Glutamatergic neuron (in vitro differentiated cells): ENCODE data around the gene YEATS2. TPM values are rescaled to one million over a fixed set of nuclear protein-coding genes. Genes with fewer than 3 reads are reported as not detected.
"Not testable (repeated sequence)": the region's sequence is repeated elsewhere in the genome, so short reads cannot be mapped to it uniquely, and the experiment has no call there.

Experiments used
- DNase-seq: peaks from one replicate; pipeline ENCODE4 v3.0.0; 2022
- H3K27ac Mint-ChIP-seq: one replicate; pipeline ENCODE4 v1.8.0; 2020; ENCODE audit warnings: mild to moderate bottlenecking, mixed read lengths, inconsistent platforms; ENCODE audit not compliant: unreplicated experiment
- H3K27me3 Mint-ChIP-seq: one replicate; pipeline ENCODE4 v1.8.0; 2020; ENCODE audit warnings: mild to moderate bottlenecking, moderate library complexity, mixed read lengths, inconsistent platforms; ENCODE audit not compliant: unreplicated experiment
- H3K36me3 Mint-ChIP-seq: one replicate; pipeline ENCODE4 v1.8.0; 2020; ENCODE audit warnings: mild to moderate bottlenecking, mixed read lengths, inconsistent platforms; ENCODE audit not compliant: unreplicated experiment
- H3K4me1 Mint-ChIP-seq: one replicate; pipeline ENCODE4 v1.8.0; 2020; ENCODE audit warnings: mild to moderate bottlenecking, low read depth, mixed read lengths, inconsistent platforms; ENCODE audit not compliant: unreplicated experiment
- H3K4me3 Mint-ChIP-seq: one replicate; pipeline ENCODE4 v1.8.0; 2020; ENCODE audit warnings: mild to moderate bottlenecking, mixed read lengths, inconsistent platforms; ENCODE audit not compliant: unreplicated experiment
- H3K9me3 Mint-ChIP-seq: one replicate; pipeline ENCODE4 v1.8.0; 2020; ENCODE audit warnings: mild to moderate bottlenecking, moderate library complexity, mixed read lengths, inconsistent platforms; ENCODE audit not compliant: unreplicated experiment
- total RNA-seq: library from RNA; stranded (reverse); fragmentation: NEBNext Ultra II Directional; extraction: Animal tissue kit (Norgen Biotek cat#: 25700); gene quantifications from one replicate; pipeline ENCODE4 v1.2.1, GENCODE V29; 2021; ENCODE audit not compliant: unreplicated experiment
- TF ChIP-seq, protein P1 (sequence below): fragments of 200-600 bp; sonication (generic); IDR thresholded peaks from one replicate; pipeline ENCODE4 v1.5.0; 2021; ENCODE audit not compliant: partially characterized antibody, unreplicated experiment

YEATS2 gene
- total RNA-seq, 1 donor from 2014 or later, result 56.1 TPM

DNA sequence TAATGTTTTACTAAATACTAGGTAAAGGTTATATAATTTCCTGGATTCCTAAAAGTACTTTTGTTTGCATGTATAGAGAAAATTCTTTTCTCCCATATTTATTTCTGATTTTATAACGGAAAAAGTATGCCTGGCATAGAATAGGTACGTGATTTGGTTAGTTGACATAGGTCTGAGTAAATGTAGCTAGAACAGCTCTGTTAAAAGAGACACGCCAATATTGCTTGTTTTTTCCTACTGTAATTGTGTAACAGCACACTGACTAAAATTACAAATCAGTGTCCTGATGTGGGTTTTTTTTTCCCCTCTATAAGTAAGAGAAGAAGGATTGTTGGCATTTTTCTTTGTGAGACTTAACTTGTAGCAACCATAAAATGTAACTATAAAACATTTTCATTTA is 35.5 kb upstream of the YEATS2 start:
- no peak for DNase-seq
- Mint-ChIP-seq H3K27ac (no peak overlapping the region), H3K4me3 (no peak overlapping the region), H3K9me3 (no peaks in the 10 kb centered on the region), H3K27me3 (peaks cover 2% of the 10 kb centered on the region), H3K4me1 (peaks cover 2% of the 10 kb centered on the region), H3K36me3 (peaks cover 13% of the 10 kb centered on the region)
- TF ChIP-seq, protein P1, sequence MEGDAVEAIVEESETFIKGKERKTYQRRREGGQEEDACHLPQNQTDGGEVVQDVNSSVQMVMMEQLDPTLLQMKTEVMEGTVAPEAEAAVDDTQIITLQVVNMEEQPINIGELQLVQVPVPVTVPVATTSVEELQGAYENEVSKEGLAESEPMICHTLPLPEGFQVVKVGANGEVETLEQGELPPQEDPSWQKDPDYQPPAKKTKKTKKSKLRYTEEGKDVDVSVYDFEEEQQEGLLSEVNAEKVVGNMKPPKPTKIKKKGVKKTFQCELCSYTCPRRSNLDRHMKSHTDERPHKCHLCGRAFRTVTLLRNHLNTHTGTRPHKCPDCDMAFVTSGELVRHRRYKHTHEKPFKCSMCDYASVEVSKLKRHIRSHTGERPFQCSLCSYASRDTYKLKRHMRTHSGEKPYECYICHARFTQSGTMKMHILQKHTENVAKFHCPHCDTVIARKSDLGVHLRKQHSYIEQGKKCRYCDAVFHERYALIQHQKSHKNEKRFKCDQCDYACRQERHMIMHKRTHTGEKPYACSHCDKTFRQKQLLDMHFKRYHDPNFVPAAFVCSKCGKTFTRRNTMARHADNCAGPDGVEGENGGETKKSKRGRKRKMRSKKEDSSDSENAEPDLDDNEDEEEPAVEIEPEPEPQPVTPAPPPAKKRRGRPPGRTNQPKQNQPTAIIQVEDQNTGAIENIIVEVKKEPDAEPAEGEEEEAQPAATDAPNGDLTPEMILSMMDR, result no peak

DNA sequence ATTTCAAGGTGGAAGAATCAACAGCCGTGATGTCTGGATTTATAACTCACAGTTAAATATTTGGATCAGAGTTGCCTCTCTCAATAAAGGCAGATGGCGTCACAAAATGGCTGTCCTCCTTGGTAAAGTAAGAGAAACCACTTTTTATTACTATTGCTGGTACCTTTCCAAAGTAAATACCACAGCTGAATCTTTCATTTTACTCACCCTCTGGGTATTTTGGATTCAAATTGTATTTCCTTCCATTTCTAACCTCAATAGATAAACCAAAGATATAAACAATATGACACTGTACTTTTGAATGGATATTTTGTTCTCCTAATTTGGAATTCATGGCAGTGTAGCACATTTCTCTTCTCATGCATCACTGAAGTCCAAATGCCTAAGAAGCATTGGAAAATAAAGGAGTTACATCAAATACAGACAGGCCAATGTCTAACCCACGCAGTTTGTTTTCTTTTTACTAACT is 32.6 kb upstream of the YEATS2 start:
- no peak overlapping the region for H3K27ac Mint-ChIP-seq
- no peak for DNase-seq

DNA sequence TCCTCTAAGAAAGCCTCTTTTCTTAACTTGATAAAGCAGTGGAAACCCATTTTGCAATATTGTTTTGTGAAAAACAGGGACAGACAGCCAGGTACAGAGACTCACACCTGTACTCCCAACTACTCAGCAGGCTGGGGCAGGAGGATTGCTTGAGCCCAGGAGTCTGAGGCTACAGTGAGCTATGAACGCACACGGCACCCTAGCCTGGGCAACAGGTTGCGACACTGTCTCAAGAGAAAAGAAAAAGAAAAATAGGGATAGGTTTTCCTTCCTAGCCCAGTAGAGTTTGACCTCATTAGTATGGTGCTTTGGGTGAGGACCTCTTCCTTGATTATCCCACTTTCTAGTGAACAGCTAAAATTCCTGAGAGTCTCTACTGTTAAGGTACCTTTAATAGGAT is 17.5 kb upstream of the YEATS2 start:
- H3K36me3 Mint-ChIP-seq, result no peaks in the 10 kb centered on the region
- no peaks in the 10 kb centered on the region for H3K27me3 Mint-ChIP-seq
- H3K4me3 Mint-ChIP-seq, result no peak overlapping the region
- H3K4me1 Mint-ChIP-seq, result no peaks in the 10 kb centered on the region
- H3K27ac Mint-ChIP-seq, result no peak overlapping the region
- H3K9me3 Mint-ChIP-seq, result peaks cover 1% of the 10 kb centered on the region
- TF ChIP-seq, protein P1, result no peak
- no peak for DNase-seq

More for the DNA sequence above, 32.6 kb upstream of the YEATS2 start:
- Mint-ChIP-seq H3K27me3 (peaks cover 2% of the 10 kb centered on the region), H3K4me1 (peaks cover 2% of the 10 kb centered on the region), H3K36me3 (peaks cover 12% of the 10 kb centered on the region), H3K4me3 (no peak overlapping the region), H3K9me3 (no peaks in the 10 kb centered on the region)
- TF ChIP-seq, protein P1, result no peak

DNA sequence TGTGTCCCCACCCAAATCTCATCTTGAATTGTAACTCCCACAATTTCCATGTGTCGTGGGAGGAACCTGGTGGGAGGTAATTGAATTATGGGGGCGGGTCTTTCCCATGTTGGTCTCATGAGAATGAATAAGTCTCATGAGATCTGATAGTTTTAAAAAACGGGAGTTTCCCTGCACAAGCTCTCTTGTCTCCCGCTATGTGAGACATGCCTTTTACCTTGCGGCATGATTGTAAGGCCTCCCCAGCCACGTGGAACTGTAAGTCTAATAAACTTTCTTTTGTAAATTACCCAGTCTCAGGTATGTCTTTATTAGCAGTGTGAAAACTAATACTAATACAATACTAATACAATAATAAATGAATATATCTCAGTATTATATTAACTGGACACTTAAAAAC is 9.9 kb upstream of the YEATS2 start:
- no peaks in the 10 kb centered on the region for H3K4me1 Mint-ChIP-seq
- H3K9me3 Mint-ChIP-seq, result no peaks in the 10 kb centered on the region
- TF ChIP-seq, protein P1, result no peak
- no peak overlapping the region for H3K4me3 Mint-ChIP-seq
- no peak overlapping the region for H3K27ac Mint-ChIP-seq
- H3K36me3 Mint-ChIP-seq, result no peaks in the 10 kb centered on the region
- no peaks in the 10 kb centered on the region for H3K27me3 Mint-ChIP-seq
- no peak for DNase-seq

DNA sequence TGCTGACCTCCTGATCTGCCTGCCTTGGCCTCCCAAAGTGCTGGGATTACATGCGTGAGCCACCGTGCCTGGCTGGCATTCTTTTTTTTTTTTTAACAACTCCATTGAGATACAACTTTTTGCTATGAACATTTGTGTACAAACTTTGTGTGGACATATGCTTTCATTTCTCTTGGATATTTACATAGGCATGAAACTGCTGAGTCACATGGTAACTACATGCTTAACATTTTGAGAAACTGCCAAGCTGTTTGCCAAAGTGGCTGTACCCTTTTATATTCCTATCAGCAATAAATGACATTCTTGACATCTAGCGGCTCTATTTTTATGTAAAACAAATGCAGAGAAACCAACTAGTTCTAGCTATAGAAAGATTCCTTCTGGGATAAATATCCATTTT is 8.7 kb upstream of the YEATS2 start:
- Mint-ChIP-seq H3K4me1 (no peaks in the 10 kb centered on the region), H3K9me3 (no peaks in the 10 kb centered on the region), H3K27me3 (no peaks in the 10 kb centered on the region), H3K36me3 (no peaks in the 10 kb centered on the region), H3K27ac (no peak overlapping the region), H3K4me3 (no peak overlapping the region)
- TF ChIP-seq, protein P1, result no peak
- no peak for DNase-seq

DNA sequence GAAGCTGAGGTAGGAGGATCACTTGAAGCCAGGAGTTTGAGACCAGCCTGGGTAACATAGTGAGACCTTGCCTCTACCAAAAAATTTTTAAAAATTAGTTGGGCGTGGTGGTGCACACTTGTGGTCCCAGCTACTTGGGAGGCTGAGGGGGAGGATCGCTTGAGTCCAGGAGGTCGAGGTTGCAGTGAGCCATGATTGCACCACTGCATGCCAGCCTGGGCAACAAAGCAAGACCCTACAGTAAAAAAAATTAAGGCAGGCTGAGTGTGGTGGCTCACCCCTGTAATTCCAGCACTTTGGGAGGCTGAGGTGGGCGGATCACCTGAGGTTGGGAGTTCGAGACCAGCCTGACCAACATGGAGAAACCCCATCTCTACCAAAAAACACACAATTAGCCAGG is 8.0 kb upstream of the YEATS2 start:
- DNase-seq, H3K4me1 Mint-ChIP-seq, H3K27me3 Mint-ChIP-seq, H3K36me3 Mint-ChIP-seq, H3K4me3 Mint-ChIP-seq, H3K27ac Mint-ChIP-seq, H3K9me3 Mint-ChIP-seq: not testable (repeated sequence)
